Measurements from ENCODE around the gene NEU2. TPM values are rescaled to one million over a fixed set of nuclear protein-coding genes. Genes with fewer than 3 reads are reported as not detected.
"Not testable (repeated sequence)": the region's sequence is repeated elsewhere in the genome, so short reads cannot be mapped to it uniquely, and the experiment has no call there.

The NEU2 gene
- total and polyA plus RNA-seq, 11 donors: not detected

- H3K4me1 ChIP-seq: peaks cover 0 to 74% (median 34%) of the 10 kb centered on the region in 12 donors
- WGBS, 4 donors: 59 to 83% (median 71%) methylated on average over 3 to 13 of the region's 13 CpGs
- H3K36me3 ChIP-seq: peaks cover 0 to 11% (median 0%) of the 10 kb centered on the region in 9 donors
- H3K9me3 ChIP-seq: no peaks in the 10 kb centered on the region
- peak overlapping the region in 6 of 12 donors; percentile 5 to 93 (median 88) for H3K27ac ChIP-seq
- DNase-seq (peak in 1 of 5 donors; percentile 63), ATAC-seq (peak in 1 of 4 donors; percentile 31)
- no peaks in the 10 kb centered on the region for H3K27me3 ChIP-seq
- intact Hi-C loops (cut with DNase I): loop anchor here in 1 of 10 donors (2.0 kb wide), 1 partner anchor 19 kb away; no protein-coding TSS in a partner anchor
- TF ChIP-seq POLR2A (IDR thresholded peaks at IDR 0.05): no peak
- no peak for TF ChIP-seq CTCF (IDR thresholded peaks at IDR 0.05)
- H3K4me3 ChIP-seq: peak overlapping the region in 5 of 12 donors; percentile 9 to 73 (median 68)
Observed at GRCh38 chr2:233063269-233063975, 30.9 kb downstream of the NEU2 start.

DNA sequence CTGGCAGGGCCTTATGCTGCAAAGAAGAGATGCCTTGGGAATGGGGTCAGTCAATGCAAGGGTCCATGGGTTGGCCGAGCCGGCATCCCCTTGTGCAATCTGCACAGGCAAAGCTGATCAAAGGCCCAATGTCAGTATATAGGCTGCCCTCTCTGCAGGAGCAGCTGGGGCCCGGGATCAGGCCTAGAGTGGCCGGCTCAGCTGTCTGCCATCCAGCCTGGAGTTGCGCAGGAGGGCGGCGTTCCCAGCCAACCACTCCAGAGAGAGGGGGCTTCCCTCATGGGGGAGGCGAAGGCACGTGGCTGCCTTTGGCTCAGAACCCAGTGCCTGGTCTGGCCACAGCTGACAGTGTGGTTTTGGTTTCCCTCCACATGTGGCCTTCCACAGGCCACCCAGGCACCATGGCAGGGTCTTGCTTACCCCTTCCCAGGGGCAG lies 31.5 kb downstream of the NEU2 start:
- H3K9me3 ChIP-seq: no peaks in the 10 kb centered on the region
- ATAC-seq (no peak), DNase-seq (peak in 1 of 5 donors; percentile 66)
- peaks cover 0 to 11% (median 0%) of the 10 kb centered on the region in 9 donors for H3K36me3 ChIP-seq
- peaks cover 0 to 77% (median 33%) of the 10 kb centered on the region in 12 donors for H3K4me1 ChIP-seq
- H3K27ac ChIP-seq: peak overlapping the region in 2 of 12 donors; percentile 46 to 85
- no peaks in the 10 kb centered on the region for H3K27me3 ChIP-seq
- TF ChIP-seq CTCF (IDR thresholded peaks at IDR 0.05) (no peak), POLR2A (IDR thresholded peaks at IDR 0.05) (no peak)
- peak overlapping the region in 1 of 12 donors; percentile 71 for H3K4me3 ChIP-seq
- intact Hi-C loops (cut with DNase I): loop anchor here in 1 of 10 donors (2.0 kb wide), 1 partner anchor 19 kb away; no protein-coding TSS in a partner anchor
- WGBS, 4 donors: 60 to 96% (median 87%) methylated on average over 2 to 9 of the region's 9 CpGs

DNA sequence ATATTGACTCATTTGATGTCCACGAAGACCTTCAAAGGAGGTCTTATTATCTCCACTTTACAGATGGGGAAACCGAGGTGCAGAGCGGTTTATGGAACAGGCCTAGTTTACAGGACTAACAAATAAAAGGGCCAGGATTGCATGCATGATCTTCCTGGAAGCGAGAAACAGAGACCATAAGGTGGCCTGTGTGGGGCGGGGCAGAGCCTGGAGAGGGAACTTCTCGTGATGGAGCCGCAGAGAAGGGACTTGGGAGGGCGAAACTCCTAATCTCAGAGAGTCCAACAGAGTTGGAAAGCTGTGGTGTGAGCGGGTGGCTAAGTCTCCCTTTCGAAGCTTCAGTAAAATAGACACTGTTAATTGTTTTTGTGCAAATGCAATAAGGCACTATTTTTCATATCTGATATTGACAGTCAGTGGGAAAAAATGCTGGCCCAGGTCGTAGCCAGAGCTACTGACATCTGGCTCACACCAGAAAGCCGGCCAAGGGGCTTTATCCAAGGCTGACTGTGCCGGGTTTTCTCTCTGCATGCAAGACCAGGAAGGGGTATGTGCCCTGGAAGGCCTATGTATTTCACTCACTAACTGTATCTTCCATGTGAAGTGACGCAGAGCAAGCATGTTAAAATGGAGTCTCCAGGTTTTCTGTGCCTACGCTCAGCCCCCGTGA lies 32.2 kb downstream of the NEU2 start:
- Histone ChIP-seq H3K27ac (peak overlapping the region in 1 of 12 donors; percentile 46), H3K4me3 (no peak overlapping the region), H3K9me3 (no peaks in the 10 kb centered on the region), H3K27me3 (no peaks in the 10 kb centered on the region), H3K4me1 (peaks cover 0 to 75% (median 26%) of the 10 kb centered on the region in 12 donors), H3K36me3 (peaks cover 0 to 11% (median 0%) of the 10 kb centered on the region in 9 donors)
- peak in 1 of 5 donors; percentile 49 for DNase-seq
- TF ChIP-seq CTCF (IDR thresholded peaks at IDR 0.05): no peak
- no peak for TF ChIP-seq POLR2A (IDR thresholded peaks at IDR 0.05)
- no peak for ATAC-seq
- 78 to 91% (median 80%) methylated on average over 15 to 16 of the region's 16 CpGs for WGBS, 4 donors
- intact Hi-C loops (cut with DNase I): no loop called here

DNA sequence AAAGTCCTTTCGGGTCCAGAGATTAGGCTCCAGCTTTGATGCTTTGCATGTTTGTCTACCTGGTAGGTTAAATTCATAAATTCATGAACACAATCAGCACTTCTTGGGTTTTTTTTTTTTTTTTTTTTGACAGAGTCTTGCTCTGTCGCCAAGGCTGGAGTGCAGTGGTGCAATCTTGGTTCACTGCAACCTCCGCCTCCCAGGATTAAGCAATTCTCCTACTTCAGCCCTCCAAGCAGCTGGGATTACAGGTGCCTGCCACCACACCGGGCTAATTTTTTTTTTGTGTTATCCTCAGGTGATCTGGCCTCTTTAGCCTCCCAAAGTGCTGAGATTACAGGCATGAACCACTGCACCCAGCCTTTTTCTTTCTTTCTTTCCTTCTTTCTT lies 32.7 kb downstream of the NEU2 start:
- H3K4me3 ChIP-seq; H3K27me3 ChIP-seq; intact Hi-C loops (cut with DNase I); DNase-seq; ATAC-seq; H3K9me3 ChIP-seq: not testable (repeated sequence)
- WGBS, 4 donors: 74 to 90% (median 86%) methylated on average over 4 of the region's 4 CpGs
- H3K36me3 ChIP-seq: peaks cover 0 to 11% (median 0%) of the 10 kb centered on the region in 9 donors
- H3K27ac ChIP-seq: peak overlapping the region in 1 of 12 donors; percentile 46
- peaks cover 0 to 73% (median 23%) of the 10 kb centered on the region in 12 donors for H3K4me1 ChIP-seq

Data from heart left ventricle (tissue), 16 donors.